Cerebellar nuclear complex (tissue), 1 donor: ENCODE data around the gene KCNN3.

Source experiments
- DNase-seq, 2 experiments: peaks; one replicate each; lab custom pipeline; 2025; lab: John Stamatoyannopoulos, UW

The KCNN3 gene

DNA sequence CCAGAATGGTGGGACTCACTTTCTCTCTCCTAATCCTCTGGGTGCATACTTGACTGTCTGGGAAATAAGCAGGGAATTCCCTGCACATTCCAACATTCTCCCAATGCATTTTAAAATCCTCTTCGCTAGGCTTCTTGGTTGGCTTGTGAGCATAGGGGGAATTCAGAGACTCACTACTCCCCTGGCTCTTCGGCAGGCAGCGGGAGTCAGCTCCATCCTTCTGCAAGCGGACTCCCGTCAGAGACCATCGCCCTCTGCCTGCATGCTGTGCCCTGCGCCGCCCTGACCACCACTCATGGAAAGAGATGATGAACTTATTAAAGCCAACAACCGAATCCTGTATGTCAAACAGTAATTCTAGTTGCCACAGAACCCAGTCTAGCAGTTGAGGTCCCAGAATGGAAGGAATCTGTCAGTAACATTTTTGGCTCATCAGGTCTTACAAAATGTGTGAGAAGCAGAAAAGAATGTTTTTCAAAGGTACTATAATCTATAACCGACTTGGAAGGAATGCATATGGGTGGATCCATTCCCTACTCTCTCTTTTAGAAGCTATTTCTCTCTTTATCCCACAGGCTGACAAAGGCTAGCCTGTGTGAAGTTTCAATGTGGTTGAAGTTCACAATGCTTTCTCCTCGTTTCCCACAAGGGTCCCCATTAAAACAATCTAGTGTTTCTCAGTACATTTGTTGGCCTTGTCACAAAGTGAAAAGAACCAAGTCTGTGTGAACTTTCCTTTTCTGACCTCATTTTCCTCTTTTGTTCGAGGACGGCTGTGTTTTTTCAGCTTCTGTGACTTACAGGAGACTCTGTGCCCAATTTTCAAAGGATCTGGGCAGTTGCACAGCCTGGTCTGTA, 143.0 kb downstream of the KCNN3 start:
- no peak for DNase-seq

DNA sequence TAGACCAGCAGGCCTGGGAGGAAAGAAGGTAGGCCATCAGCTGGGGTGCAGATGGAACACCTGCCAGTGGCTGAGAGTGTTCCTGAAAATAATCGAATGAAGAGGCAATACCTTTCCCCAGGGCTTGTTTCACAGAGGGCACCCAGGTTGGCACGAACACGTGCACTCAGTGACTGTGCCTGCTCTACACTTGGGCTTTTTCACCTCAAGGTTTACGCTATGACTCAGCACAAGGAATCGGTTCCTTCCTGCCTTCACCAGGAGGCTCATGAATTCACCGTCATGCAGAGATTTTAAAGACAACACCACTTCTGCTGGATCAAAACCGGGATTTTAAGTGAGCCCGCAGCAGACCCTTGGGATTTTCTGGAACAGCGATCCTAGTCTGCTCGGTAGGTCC, 143.6 kb downstream of the KCNN3 start:
- DNase-seq: no peak

DNA sequence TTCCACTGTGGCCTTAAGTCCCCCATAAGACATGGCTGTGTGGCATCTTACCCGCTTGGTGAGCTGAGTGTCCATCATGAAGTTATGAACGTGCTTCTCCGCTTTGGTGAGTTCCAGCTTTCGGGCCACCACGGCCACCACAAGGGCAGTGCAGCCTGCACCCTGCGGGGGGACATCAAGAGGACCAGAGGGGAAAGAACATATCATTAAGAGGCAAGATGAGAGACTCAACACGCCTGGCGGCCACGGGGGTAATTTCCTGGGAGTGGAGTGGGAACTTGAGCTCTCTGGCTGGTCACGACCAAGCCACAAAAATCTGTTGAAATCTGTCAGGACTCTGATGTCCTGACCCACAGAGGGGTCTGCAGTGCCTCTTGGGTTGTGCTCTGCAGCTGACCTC, 144.2 kb downstream of the KCNN3 start:
- DNase-seq: no peak

DNA sequence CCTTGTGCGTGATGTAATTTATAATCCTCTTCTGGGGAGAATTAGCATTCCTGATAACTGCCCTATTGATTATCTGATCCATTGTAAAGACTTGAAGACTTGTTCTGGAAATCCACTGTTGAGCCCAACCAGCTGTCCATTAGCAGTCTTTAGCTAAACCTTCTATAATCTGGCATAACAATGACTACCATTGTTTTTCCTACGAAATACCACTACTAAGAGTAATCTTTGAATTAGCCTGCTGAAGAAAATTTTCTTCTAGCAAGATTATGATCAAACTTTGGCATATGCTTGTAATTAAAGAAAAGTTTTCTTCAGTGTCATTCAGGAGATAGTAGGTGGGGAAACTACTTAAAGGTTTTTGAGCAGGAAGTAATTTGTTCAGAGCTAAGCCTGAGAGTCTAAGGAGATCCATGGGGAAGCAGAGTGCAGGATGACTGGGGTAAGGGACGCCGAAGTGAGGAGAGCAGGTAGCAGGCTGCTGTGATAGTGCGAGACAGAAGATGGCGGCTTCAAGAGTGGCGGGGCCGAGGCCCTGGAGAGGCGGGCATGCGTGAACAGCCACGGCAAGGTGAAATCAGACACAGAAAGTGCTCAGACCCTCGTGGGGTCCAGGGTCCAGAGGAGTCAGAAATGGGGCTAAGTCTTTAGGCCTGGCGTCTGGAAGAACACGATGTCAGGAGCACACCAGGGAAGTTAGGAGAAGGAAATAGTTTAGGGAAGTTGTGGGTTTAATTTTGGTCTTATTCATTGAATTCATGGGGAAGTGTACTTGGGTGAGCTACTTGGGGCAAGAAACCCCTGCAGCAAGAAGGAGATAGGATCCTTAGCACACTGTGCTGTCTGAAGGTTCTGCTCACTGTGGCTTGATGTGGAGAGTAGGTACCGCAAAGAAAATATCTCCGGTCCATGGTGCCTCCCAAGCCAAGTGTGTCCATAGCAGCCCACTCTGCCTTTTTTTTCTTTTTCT, 149.5 kb downstream of the KCNN3 start:
- no peak for DNase-seq

DNA sequence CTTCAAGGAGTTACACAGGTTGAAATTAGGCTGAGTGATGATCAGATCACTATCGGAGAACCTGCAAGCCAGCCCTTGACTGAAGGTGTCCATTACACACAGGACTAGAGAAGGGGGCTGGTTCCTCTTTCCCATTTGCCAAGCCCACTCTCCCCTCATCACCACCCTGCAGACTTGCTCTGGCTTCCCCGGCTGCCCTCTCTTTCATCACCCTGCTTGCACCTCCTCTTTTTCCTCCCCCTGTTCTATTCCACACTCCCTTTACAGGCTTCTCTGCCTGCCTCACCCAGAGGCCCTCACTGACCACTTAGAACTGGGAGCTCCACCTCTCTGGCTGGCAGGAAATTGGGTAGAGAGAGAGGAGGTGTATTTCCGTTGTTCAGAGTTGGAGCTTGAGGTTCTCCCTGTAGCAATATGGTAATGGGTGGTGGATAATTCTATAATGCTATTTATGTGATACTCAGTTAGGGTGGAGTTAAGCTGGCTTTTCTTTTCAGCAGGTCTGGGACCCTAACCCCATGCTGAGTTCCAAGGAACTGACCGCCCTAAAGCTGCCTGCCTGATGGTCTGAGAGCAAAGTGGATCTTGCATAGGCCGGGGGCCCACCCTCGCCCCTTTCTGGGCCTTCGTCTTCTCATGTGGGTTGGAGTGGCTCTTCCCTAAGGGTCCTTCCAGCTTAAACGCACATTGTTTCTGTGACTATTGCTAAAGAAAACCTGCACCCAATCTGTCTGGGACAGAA, 150.3 kb downstream of the KCNN3 start:
- no peak for DNase-seq

DNA sequence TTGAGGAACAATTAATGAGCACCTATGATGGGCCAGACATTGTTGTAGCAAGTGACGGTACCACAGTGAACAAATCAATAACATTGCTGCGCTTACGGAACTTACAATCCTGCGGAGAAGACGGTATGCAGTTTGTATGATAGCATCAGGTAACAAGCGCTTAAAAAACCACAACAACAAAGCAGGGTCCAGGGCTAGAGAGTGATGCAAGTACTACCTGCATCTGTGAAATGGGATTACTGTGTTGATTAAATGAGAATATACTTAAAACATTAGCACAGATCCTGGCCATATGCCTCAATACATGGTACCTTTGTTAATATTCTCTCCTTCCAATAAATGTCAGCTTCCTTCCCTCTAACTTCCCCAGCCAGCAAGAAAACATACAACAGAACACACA, 151.5 kb downstream of the KCNN3 start:
- DNase-seq: no peak

DNA sequence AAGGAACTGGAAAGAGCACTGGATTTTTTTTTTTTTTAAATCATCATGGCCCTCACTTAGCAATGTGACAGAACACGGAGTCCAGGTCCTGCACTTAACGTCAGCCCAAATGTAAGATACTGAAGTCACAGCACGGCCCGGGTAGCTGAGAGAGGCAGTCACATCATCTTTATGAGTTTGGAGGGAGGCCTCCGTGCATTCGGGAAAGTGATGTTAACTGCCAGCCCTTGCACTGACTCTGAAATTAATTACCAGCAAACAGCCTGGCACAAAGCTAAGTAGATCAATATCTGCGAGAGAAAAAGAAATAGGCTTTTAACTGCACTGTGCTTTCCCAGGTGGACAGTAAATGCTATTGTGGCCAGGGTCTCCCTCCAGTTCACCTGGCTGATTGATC, 152.6 kb downstream of the KCNN3 start:
- DNase-seq: no peak

DNA sequence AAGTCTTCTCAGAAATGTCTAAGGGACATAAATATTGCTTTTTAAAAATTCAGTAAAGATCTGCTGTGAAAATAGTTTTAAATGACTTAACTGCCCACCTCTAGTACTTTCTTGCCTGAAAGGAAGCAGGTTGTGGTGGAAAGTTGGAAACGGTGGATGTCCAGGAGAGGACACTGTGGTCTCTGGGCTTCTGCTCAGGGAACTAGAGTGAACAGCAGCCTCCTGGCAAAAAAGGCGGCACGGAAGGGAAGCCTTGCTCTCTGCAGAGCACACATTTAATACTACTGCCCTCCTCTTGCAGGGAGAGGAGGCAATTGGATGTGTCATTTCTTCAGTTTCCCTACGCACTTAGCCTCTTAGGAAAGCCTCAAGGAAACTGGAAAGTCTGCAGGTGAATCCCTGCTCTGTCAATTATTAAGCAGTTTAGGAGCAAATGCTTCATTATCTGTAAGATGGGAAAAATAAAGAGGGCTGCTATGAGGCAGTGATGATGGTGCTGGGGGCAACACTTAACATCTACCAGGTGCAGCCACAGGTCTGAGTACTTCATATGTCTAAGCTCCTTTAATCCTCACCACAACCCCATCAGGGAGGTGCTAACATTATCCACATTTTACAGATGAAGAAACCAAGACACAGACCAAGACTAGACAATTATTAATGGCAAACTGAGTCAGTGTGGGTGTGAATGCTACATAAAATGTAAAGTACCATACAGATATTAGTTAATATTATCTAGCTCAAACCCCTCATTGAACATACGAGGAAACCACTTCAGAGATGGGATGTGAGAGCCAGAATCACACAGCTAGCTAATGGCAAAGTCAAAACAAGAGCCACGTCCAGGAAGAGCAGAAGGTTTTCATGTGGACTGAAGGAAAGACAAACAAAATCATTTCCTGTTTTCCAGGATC, 153.2 kb downstream of the KCNN3 start:
- DNase-seq: no peak

DNA sequence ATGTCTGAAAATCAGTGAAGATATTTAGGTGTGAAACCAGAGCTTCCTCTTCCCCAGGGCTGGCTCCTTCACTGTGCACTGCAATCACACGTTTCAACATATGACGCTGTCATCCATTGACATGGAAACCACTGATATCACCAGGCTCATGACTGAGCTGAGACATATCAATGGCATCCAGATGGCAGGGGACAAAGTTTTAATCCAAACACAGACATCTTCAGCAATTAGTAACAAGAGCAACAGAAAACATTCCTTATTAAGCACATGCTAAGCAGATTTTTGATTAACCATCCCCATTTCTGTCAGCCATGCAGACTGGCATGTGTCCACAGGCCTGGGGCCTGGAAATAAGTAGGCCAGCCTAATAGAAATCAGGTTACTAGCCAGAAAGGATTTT, 154.1 kb downstream of the KCNN3 start:
- DNase-seq: no peak

DNA sequence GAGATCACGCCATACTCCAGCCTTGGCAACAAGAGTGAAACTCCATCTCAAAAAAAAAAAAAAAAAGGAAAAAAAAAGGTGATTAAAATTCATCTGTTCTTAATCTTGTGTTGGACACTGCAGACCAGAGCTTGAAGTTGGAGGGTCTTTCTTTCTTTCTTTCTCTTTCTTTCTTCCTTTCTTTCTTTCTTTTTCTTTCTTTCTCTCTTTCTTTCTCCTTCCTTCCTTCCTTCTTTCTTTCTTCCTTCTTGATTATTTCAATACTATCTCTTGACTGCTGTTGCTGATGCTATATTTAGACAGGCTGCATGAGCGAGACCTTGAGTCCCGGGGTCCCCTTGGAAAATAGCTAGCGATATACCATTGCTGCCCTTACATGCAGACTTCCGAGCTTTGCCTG, 154.7 kb downstream of the KCNN3 start:
- no peak for DNase-seq

DNA sequence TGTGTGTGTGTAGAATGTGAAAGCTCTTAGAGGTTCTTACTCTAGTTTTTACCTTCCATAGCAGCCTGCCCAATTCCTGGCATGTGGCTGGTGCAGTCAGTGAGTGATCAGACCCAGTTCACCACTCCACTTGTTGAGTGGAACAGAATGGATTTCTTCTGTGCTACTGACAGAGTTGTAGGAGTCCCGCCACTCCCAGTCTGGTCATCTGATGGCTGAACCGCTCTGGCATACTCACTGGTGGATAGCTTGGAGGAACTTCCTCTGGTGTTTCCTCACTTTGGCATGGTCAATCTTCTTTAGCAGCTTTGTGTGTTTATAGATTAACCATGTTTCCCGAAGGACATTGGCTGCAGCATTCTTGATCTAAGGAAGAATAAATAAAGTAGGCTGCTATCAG, 155.4 kb downstream of the KCNN3 start:
- DNase-seq: no peak

DNA sequence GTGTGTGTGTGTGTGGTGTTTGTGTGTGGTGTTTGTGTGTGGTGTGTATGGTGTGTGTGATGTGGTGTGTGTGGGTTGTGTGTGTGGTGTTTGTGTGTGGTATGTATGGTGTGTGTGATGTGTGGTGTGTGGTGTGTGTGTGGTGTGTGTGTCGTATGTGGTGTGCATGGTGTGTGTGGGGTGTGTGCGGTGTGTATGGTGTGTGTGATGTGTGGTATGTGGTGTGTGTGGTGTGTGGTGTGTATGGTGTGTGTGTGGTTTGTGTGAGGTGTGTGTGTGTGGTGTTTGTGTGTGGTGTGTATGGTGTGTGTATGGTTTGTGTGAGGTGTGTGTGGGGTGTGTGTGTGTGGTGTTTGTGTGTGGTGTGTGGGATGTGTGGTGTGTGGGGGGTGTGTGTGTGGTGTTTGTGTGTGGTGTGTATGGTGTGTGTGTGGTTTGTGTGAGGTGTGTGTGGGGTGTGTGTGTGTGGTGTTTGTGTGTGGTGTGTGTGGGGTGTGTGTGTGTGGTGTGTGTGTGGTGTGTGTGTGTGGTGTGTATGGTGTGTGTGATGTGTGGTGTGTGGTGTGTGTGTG, 155.9 kb downstream of the KCNN3 start:
- DNase-seq: no peak

DNA sequence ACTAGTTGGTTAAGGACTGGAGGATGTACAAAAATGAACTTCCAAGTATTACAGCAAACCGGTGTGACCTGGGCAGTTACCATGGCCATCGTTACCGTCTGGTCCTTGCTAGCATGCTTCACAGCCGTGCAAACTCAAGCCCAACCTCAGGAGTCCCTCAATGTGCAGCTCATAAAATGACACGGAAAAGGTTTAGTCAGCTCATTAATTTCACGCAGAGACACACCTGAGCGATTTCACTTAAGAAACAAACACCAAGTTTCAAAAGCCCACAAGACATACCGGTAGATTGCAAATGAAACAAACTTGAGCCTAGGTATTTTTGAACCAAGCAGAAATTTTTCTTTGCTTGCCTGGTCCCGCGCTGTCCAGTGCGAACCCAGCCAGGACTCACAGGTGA, 157.1 kb downstream of the KCNN3 start:
- DNase-seq: no peak

DNA sequence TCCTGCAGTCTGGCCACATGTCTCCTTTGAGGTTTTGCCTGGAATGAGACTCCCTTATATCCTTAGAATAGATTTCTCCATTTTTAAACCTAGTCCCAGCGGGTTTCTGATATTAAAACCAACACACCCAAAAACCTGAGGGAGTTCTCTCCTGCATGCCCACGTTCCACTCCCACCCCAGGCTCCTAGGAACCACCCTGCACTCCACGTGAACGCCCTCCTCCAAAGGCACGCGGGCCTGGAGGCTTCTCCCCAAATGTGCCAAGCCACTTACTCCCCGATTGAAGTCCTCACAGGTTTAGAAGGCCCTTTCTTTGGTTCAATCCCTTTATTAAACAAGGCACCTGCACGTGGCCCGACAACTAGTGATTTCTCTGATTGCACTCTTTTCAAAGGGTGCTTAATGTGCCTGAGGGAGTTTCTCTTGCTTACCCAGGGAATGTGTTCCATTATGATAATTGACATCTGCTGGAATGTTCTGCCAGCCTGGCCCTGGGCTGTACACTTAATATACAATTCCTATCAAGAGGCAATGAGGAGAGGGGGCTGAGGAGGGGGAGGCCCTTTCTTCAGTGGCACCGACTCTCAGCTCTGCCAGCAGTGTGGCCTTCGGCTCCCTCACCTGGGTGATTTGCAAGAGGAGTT, 157.8 kb downstream of the KCNN3 start:
- DNase-seq: no peak

DNA sequence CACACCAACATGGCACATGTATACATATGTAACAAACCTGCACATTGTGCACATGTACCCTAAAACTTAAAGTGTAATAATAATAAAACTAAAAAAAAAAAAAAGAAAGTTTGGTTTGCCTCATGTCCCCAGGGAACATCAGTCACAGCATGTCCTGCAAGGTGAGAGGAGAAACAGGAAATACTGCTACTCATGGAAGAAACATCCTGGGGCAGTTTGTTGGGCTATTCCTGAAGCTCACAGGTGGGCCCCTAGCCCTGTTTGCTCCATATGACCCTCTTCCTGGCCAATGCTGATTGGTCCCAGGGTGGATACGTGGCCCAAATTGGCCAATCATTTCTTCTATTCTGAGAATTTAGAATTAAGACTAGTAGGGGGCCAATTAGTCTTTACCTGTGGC, 158.7 kb downstream of the KCNN3 start:
- DNase-seq: no peak

DNA sequence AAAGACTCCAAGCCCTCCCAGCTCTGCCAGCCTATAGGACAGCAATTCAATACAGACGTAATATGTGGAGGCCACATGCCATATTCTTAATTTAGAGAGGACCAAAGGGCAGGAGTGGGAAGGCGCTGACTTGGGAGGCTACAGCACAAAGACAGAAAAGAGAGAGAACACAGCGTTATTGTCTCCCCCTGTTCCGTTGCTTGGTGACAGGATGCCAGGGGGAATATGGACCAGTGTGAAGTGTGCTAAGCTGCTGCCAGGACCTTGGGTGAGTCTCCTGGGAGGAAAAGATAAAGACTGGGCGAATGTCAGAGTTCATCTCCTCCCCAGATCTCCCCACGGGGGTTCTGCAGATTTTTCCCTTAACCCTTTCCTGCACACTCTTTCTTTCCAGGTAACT, 160.0 kb downstream of the KCNN3 start:
- DNase-seq: no peak

DNA sequence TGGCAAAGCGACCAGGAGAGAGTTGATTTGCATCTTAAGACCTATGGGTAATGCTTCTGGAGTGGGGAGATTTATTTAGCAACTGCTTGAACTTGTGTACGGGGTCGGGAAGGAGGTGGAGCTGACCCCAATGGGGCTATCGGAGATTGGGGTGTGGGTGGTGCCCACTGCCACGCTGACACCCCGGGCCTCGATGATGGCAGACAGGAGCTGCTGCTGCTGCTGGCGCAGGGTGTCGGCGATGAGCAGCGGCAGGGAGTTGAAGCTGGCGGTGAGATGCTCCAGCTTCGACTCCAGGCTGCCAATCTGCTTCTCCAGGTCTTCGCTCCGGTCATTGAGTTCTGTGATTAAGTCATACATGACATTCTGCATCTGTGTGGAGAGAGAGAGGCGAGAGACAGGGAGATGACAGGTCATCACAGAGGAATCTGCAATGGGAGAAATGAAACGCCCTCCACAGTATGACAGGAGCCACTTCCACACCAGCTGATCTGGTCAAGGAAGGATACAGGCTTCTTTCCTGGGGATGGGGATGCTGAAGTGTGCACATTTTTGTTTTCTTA, 162.1 kb downstream of the KCNN3 start:
- no peak for DNase-seq

DNA sequence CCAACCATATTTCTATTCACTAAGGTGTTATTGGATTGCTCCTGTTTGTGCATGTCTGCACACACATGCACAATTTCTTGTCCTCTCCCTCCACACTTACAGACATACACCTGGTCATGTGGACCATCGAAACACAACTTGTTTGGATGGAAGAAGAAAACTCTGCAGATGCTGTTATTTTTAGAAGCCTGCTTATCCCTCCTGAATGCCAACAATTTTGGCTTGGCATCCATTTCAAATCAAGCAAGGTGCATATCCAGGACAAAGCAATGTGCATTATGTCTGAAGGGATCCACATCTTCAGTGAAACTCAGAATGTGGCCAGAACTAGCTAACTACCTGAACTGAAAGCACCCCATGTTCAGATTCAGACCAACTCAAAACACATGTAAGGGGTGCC, 163.2 kb downstream of the KCNN3 start:
- DNase-seq: no peak

DNA sequence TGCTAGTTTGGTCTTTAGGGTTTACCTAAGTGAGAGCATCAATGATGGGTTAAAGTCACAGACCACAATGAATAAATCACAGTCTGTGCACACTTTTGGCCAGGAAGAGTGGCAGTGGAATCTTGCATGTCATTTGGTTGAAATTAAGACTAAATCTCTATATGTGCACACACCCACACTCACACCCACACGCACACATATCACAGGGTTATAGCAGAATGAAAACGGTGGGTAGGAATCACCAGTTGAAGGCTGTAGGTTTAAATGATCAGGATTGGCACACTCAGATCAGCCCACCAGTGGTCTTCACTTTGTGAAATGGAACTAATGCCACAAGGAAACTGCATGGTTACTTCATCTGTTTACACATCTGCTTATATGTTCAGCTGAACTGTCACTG, 164.5 kb downstream of the KCNN3 start:
- DNase-seq: no peak

DNA sequence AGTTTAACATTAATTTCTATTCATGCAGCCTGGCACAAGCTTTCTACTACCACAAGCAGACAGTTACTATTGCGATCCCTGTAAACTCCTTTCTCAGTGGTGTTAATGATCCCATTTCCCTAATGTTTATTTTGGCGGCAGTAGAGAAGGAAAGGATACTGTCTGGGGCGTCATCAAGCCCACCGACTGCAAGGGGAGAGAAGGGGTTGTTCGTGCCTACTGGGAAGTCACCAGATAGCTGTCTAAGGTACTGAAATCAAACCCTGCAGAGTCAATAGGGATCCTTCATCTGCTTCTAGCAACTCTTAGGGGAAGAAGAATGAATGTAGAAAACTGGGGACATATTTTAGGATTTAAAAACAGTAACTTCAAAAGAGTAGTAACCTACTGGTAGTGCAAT, 166.9 kb downstream of the KCNN3 start:
- DNase-seq: no peak
